ENCODE results near the gene PAQR5. TPM values are rescaled to one million over a fixed set of nuclear protein-coding genes. Genes with fewer than 3 reads are reported as not detected.

Gene PAQR5
- total and polyA plus RNA-seq, 10 donors, result 0.03 to 0.58 (median 0.27) TPM; not detected in 5

GRCh38 chr15:69280783-69281182 lies 17.9 kb upstream of the PAQR5 start:
- Histone ChIP-seq H3K27me3 (replicated peaks in 1 of 7) (peaks cover 0 to 10% (median 0%) of the 10 kb centered on the region in 7 donors), H3K9me3 (no peaks in the 10 kb centered on the region), H3K4me1 (no peaks in the 10 kb centered on the region), H3K36me3 (no peaks in the 10 kb centered on the region), H3K4me3 (no peak overlapping the region), H3K27ac (no peak overlapping the region)
- DNase-seq, result no peak
- TF ChIP-seq POLR2AphosphoS5 (IDR thresholded peaks at IDR 0.05) (no peak), POLR2A (IDR thresholded peaks at IDR 0.05) (no peak), CTCF (IDR thresholded peaks at IDR 0.05 in 8 of 11, conservative IDR thresholded peaks at IDR 0.05 in 3 of 11) (no peak)
- 62 to 83% (median 70%) methylated on average over 5 of the region's 5 CpGs for WGBS, 5 donors
- intact Hi-C loops (cut with DNase I; ENCODE audit: low total_unique reads), result no loop called here

- DNase-seq, result no peak
- Histone ChIP-seq H3K27ac (no peak overlapping the region), H3K9me3 (no peaks in the 10 kb centered on the region), H3K4me3 (no peak overlapping the region), H3K4me1 (no peaks in the 10 kb centered on the region), H3K36me3 (no peaks in the 10 kb centered on the region), H3K27me3 (replicated peaks in 1 of 7) (peaks cover 0 to 10% (median 0%) of the 10 kb centered on the region in 7 donors)
- WGBS, 5 donors, result 82 to 97% (median 94%) methylated on average over 5 to 9 of the region's 9 CpGs
- no peak for TF ChIP-seq POLR2AphosphoS5 (IDR thresholded peaks at IDR 0.05)
- no peak for TF ChIP-seq POLR2A (IDR thresholded peaks at IDR 0.05)
- no peak for TF ChIP-seq CTCF (IDR thresholded peaks at IDR 0.05 in 8 of 11, conservative IDR thresholded peaks at IDR 0.05 in 3 of 11)
- intact Hi-C loops (cut with DNase I; ENCODE audit: low total_unique reads), result no loop called here
Measured at GRCh38 chr15:69282104-69282743, 16.5 kb upstream of the PAQR5 start.

- no peaks in the 10 kb centered on the region for H3K9me3 ChIP-seq
Measured at GRCh38 chr15:69285834-69286233, 12.9 kb upstream of the PAQR5 start.

More at GRCh38 chr15:69285834-69286233, 12.9 kb upstream of the PAQR5 start:
- H3K4me1 ChIP-seq, result no peaks in the 10 kb centered on the region
- 95 to 97% (median 95%) methylated on average over 12 of the region's 12 CpGs for WGBS, 5 donors
- TF ChIP-seq POLR2A (IDR thresholded peaks at IDR 0.05) (no peak), POLR2AphosphoS5 (IDR thresholded peaks at IDR 0.05) (no peak), CTCF (IDR thresholded peaks at IDR 0.05 in 8 of 11, conservative IDR thresholded peaks at IDR 0.05 in 3 of 11) (no peak)
- H3K4me3 ChIP-seq, result no peak overlapping the region
- H3K36me3 ChIP-seq, result no peaks in the 10 kb centered on the region
- no peak overlapping the region for H3K27ac ChIP-seq
- intact Hi-C loops (cut with DNase I; ENCODE audit: low total_unique reads), result no loop called here
- no peak for DNase-seq
- H3K27me3 ChIP-seq (replicated peaks in 1 of 7), result peaks cover 0 to 17% (median 0%) of the 10 kb centered on the region in 7 donors
